Sigmoid colon (tissue), 4 donors: Measurements from ENCODE around the gene UMODL1.

Experiments used
- CTCF ChIP-seq, 4 experiments: fragments of 450-650 bp in 3 of 4; fragments of 200-600 bp in 1 of 4; IDR thresholded peaks; one replicate each; pipeline ENCODE4 v1.5.1; 2016 to 2019; ENCODE audit warnings: antibody characterized with exemption in 4 of 4, mild to moderate bottlenecking in 3 of 4, moderate library complexity in 2 of 4
- POLR2A ChIP-seq, 2 donors: fragments of 450-650 bp; IDR thresholded peaks; one replicate each; pipeline ENCODE4 v1.6.1; 2016; ENCODE audit warnings: antibody characterized with exemption in 2 of 2, mild to moderate bottlenecking in 2 of 2, moderate library complexity in 2 of 2
- POLR2AphosphoS5 ChIP-seq, 4 donors: sonication (generic); formaldehyde crosslinking; IDR thresholded peaks; one replicate each; pipeline ENCODE4 v1.6.1; 2017; ENCODE audit warnings: antibody characterized with exemption in 4 of 4

- TF ChIP-seq POLR2AphosphoS5 (IDR thresholded peaks at IDR 0.05) (no peak), CTCF (IDR thresholded peaks at IDR 0.05) (no peak), POLR2A (IDR thresholded peaks at IDR 0.05) (no peak)
These were observed 69.2 kb downstream of the UMODL1 start for GRCh38 chr21:42140196-42140934.
